ELR (cell line): ENCODE measurements around the gene SYP.
A peak's percentile ranks its signal among the peaks of the same experiment; 100 is the strongest.

Experiments
- DNase-seq: peaks from one replicate; pipeline ENCODE4 v3.0.0-alpha.2; 2015; ENCODE audit warnings: low read depth

Gene SYP

GRCh38 chrX:49220100-49220499 lies 20.1 kb upstream of the SYP start:
- no peak for DNase-seq

GRCh38 chrX:49214996-49215526 lies 15.1 kb upstream of the SYP start:
- DNase-seq: no peak

- DNase-seq: no peak
These were observed 14.4 kb upstream of the SYP start for GRCh38 chrX:49214416-49214815.

- no peak for DNase-seq
These were observed 12.9 kb upstream of the SYP start for GRCh38 chrX:49212861-49213260.

- DNase-seq: no peak
These were observed 12.2 kb upstream of the SYP start for GRCh38 chrX:49212209-49212608.

GRCh38 chrX:49211074-49211473 lies 11.1 kb upstream of the SYP start:
- DNase-seq: no peak

- no peak for DNase-seq
These were observed 10.4 kb upstream of the SYP start for GRCh38 chrX:49210406-49210805.

GRCh38 chrX:49209434-49210251 lies 9.7 kb upstream of the SYP start:
- no peak for DNase-seq

GRCh38 chrX:49208399-49208798 lies 8.4 kb upstream of the SYP start:
- DNase-seq: no peak

- no peak for DNase-seq
These were observed 6.5 kb upstream of the SYP start for GRCh38 chrX:49206543-49206942.

GRCh38 chrX:49205443-49205842 lies 5.5 kb upstream of the SYP start:
- DNase-seq: no peak

GRCh38 chrX:49204709-49205108 lies 4.7 kb upstream of the SYP start:
- DNase-seq: no peak

- no peak for DNase-seq
These were observed 4.0 kb upstream of the SYP start for GRCh38 chrX:49204017-49204416.

- no peak for DNase-seq
These were observed 3.5 kb upstream of the SYP start for GRCh38 chrX:49203536-49203935.

- DNase-seq: no peak
These were observed 2.0 kb upstream of the SYP start for GRCh38 chrX:49202022-49202421.

- DNase-seq: no peak
These were observed 738 bp downstream of the SYP start for GRCh38 chrX:49199315-49199595.

- DNase-seq: peak; percentile 20
These were observed 1.3 kb downstream of the SYP start for GRCh38 chrX:49198540-49199314.

GRCh38 chrX:49197543-49198087 lies 2.4 kb downstream of the SYP start:
- no peak for DNase-seq

- no peak for DNase-seq
These were observed 6.4 kb downstream of the SYP start for GRCh38 chrX:49193542-49193964.

GRCh38 chrX:49192722-49193328 lies 7.2 kb downstream of the SYP start:
- DNase-seq: peak; percentile 46

GRCh38 chrX:49191574-49192011 lies 8.4 kb downstream of the SYP start:
- no peak for DNase-seq

- peak; percentile 98 for DNase-seq
These were observed 9.0 kb downstream of the SYP start for GRCh38 chrX:49190821-49191573.
